Activated CD8-positive, alpha-beta memory T cell treated with anti-CD3 and anti-CD28 coated beads, Interleukin-2, amount 50 U/mL, for 24 hours (primary cell): ENCODE measurements around the gene USO1.
"Not testable (repeated sequence)": the region's sequence is repeated elsewhere in the genome, so short reads cannot be mapped to it uniquely, and the experiment has no call there.

Source experiments
- DNase-seq: peaks from one replicate; pipeline ENCODE4 v3.0.0-alpha.2; 2020; ENCODE audit errors: extremely low read depth

The USO1 gene

DNA sequence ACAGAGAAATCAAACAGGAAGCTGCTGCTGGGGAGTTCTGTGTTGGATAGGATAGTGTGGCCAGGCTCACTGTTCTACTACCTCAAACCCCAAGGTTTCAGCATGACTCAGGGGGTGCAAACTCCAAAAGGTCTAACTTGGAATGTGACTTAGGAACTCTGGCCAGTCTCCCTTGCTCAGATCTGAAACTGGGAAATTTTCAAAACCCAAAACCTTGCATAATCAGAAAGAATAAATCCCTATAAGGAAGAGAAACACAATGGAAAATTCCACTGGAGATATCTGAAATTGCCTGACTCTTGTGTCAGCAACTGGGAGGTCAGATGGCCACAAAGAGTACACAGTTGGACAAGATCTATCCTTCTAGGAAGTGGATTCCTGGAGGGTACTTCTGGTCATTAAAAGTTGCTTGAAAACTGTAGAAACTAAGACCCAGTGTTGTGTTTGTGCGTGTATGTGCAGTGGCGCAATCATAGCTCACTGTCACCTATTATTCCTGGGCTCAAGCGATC, 119.8 kb downstream of the USO1 start:
- no peak for DNase-seq

DNA sequence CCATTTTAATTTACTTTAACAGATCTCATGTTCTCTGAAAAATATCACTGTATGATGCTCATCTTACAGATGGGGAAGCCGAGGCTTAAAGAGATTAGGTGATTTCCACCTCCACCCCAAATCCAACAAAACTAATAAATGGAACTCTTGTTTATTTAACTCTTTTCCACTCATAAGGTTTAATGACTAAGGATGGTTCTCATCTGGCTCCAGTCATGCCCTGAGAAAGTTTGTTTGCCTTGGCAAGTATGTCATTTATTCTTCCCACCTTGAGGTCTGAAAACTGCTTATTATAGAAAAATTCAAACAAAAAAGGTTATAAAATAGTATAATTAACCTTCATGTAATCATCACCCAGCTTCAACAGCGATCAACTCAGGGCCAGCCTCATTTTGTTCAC, 121.6 kb downstream of the USO1 start:
- DNase-seq, result no peak

DNA sequence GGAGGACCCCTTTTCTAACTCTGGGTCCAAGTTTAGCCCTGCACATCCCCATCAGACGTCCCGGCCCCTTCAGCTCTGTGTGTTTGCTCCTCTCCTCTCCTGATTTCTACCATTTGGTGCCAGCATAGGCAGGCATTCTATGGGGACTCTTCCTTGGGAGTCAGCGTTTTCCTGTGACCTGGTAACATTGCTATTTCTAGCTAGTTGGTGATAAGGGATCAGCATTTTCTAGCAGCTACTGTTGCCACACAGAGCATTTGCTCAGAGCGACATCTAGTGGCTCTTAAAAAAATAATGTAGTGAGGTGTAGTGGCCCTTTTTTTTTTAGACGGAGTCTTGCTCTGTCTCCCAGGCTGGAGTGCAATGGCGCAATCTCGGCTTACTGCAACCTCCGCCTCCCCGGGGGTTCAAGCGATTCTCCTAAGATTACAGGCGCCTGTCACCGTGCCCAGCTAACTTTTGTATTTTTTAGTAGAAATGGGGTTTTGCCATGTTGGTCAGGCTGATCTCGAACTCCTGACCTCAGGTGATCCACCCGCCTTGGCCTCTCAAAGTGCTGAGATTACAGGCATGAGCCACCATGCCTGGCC, 123.9 kb downstream of the USO1 start:
- DNase-seq, result not testable (repeated sequence)

DNA sequence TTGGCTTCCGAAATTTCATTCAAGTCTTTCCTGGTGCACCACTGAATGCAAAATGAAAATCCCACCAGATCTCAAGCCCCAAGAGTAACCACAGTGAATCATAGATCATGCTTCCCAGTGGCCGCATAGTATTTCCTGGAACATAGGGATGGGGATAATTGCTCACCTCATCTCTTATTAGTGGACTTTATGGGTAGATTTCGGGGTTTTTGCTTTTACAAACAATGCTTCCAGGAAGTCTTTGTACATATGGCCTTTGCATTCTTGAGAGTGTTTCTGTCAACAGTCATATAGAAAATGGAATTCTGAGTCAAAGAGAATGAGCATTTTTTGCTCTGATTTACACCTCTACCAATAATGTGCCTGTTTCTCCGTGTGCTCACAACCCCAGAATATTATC, 124.5 kb downstream of the USO1 start:
- no peak for DNase-seq

DNA sequence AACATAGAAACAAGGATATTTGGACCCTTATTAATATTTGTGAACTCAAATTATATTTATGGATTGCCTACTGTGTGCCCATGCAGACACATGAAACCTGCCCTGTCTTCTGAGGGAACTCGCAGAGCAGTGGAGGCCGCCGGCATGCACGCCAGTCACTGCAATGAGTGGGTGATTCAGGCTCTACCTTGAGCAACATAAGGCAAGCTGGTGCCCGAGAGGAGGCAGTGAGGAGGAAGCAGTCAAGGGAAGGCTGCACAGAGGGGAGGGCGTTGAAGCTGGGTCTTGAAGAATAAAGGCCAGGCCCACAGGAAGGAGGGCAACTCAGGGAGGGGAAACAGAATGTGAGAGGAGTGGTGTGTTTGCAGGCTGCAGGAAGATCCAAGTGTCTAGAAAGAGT, 125.1 kb downstream of the USO1 start:
- no peak for DNase-seq

DNA sequence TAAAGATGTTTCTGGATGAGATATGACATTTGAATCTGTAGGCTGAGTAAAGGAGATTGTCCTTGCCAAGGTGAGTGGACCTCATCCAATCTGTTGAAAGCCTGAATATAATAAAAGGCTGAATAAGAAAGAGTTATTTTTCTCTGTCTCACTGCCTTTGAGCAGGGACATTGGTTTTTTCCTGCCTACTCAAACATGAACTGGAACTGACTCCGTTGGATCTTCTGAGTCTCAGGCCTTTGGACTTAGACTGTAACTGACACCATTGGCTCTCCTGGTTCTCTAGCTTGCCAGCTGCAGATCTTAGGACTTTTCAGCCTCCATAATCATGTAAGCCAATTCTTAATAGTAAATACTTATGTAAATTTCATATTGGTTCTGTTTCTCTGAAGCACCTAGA, 134.3 kb downstream of the USO1 start:
- DNase-seq, result no peak

DNA sequence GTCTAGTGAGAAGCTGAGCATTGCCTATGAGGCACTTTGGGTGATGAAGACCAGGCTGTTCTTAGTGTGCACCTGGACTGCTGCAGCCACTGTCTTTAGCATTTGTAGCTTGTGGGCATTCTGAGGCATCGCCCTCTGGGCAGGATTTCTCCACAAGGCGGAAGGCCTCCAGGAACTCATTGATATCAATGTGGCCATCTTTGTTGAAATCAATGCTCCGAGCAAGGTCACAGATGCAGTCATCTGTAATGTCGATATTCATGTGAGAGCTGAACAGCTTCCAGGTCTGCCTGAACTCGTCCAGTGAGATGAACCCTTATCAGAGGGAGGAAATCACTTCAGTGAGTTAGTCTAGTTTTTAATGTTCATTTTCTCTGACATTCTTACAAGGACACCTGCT, 136.2 kb downstream of the USO1 start:
- DNase-seq, result no peak
